CD4-positive, alpha-beta T cell treated with Interleukin-12 subunit alpha and Interleukin-12 subunit beta, for 1 hour (primary cell): ENCODE results near the gene RUFY4.
A peak's percentile ranks its signal among the peaks of the same experiment; 100 is the strongest.

Source experiments
- DNase-seq: peaks from one replicate; pipeline ENCODE4 v3.0.0-alpha.2; 2020

RUFY4 gene

GRCh38 chr2:218068721-218069334 is at the start of gene RUFY4:
RUFY4 (plus strand) TSS chr2:218069253; CDS start chr2:218070606, 1,353 bp downstream.
- peak; percentile 79 for DNase-seq

GRCh38 chr2:218019411-218020060 is 49.5 kb upstream of the RUFY4 start:
- no peak for DNase-seq

- no peak for DNase-seq
These were observed 48.8 kb upstream of the RUFY4 start for GRCh38 chr2:218020281-218020680.

GRCh38 chr2:218020966-218021535 is 48.0 kb upstream of the RUFY4 start:
- DNase-seq: no peak

- no peak for DNase-seq
These were observed 47.4 kb upstream of the RUFY4 start for GRCh38 chr2:218021536-218022071.

GRCh38 chr2:218022131-218022850 is 46.8 kb upstream of the RUFY4 start:
- no peak for DNase-seq

- DNase-seq: no peak
These were observed 46.1 kb upstream of the RUFY4 start for GRCh38 chr2:218022851-218023530.

- no peak for DNase-seq
These were observed 45.4 kb upstream of the RUFY4 start for GRCh38 chr2:218023636-218024035.

- DNase-seq: no peak
These were observed 44.7 kb upstream of the RUFY4 start for GRCh38 chr2:218024336-218024735.

GRCh38 chr2:218024871-218025270 is 44.2 kb upstream of the RUFY4 start:
- DNase-seq: no peak

GRCh38 chr2:218026244-218026643 is 42.8 kb upstream of the RUFY4 start:
- DNase-seq: no peak

- no peak for DNase-seq
These were observed 42.2 kb upstream of the RUFY4 start for GRCh38 chr2:218026676-218027425.

GRCh38 chr2:218027426-218028188 is 41.4 kb upstream of the RUFY4 start:
- no peak for DNase-seq

- DNase-seq: no peak
These were observed 40.9 kb upstream of the RUFY4 start for GRCh38 chr2:218028189-218028495.

- DNase-seq: no peak
These were observed 40.3 kb upstream of the RUFY4 start for GRCh38 chr2:218028562-218029348.

GRCh38 chr2:218029366-218030360 is 39.4 kb upstream of the RUFY4 start:
- DNase-seq: no peak

- no peak for DNase-seq
These were observed 38.5 kb upstream of the RUFY4 start for GRCh38 chr2:218030409-218031195.

GRCh38 chr2:218031261-218031660 is 37.8 kb upstream of the RUFY4 start:
- no peak for DNase-seq
